ENCODE data around the gene RASSF10.

The RASSF10 gene

GRCh38 chr11:12989428-12990161, 19.5 kb upstream of the RASSF10 start:
- peak; percentile 74 for DNase-seq
- in situ Hi-C loops (cut with MboI; ENCODE audit: low pct_unique_long_range_greater_than_20kb, low sequenced_read_pairs) = no loop called here

- in situ Hi-C loops (cut with MboI; ENCODE audit: low pct_unique_long_range_greater_than_20kb, low sequenced_read_pairs) = no loop called here
- DNase-seq = no peak
These were observed 19.0 kb upstream of the RASSF10 start for GRCh38 chr11:12990162-12990480.

- DNase-seq = no peak
- in situ Hi-C loops (cut with MboI; ENCODE audit: low pct_unique_long_range_greater_than_20kb, low sequenced_read_pairs) = no loop called here
These were observed 17.7 kb upstream of the RASSF10 start for GRCh38 chr11:12991426-12991825.

GRCh38 chr11:12993626-12994025, 15.5 kb upstream of the RASSF10 start:
- no peak for DNase-seq
- in situ Hi-C loops (cut with MboI; ENCODE audit: low pct_unique_long_range_greater_than_20kb, low sequenced_read_pairs) = no loop called here

GRCh38 chr11:12994476-12994875, 14.6 kb upstream of the RASSF10 start:
- no peak for DNase-seq
- in situ Hi-C loops (cut with MboI; ENCODE audit: low pct_unique_long_range_greater_than_20kb, low sequenced_read_pairs) = no loop called here

- no peak for DNase-seq
- in situ Hi-C loops (cut with MboI; ENCODE audit: low pct_unique_long_range_greater_than_20kb, low sequenced_read_pairs) = no loop called here
These were observed 13.9 kb upstream of the RASSF10 start for GRCh38 chr11:12995188-12995587.

GRCh38 chr11:12995823-12996222, 13.3 kb upstream of the RASSF10 start:
- no peak for DNase-seq
- in situ Hi-C loops (cut with MboI; ENCODE audit: low pct_unique_long_range_greater_than_20kb, low sequenced_read_pairs) = no loop called here

GRCh38 chr11:12997168-12997567, 11.9 kb upstream of the RASSF10 start:
- in situ Hi-C loops (cut with MboI; ENCODE audit: low pct_unique_long_range_greater_than_20kb, low sequenced_read_pairs) = no loop called here
- DNase-seq = no peak

- no peak for DNase-seq
- in situ Hi-C loops (cut with MboI; ENCODE audit: low pct_unique_long_range_greater_than_20kb, low sequenced_read_pairs) = no loop called here
These were observed 10.8 kb upstream of the RASSF10 start for GRCh38 chr11:12998336-12998735.

- in situ Hi-C loops (cut with MboI; ENCODE audit: low pct_unique_long_range_greater_than_20kb, low sequenced_read_pairs) = no loop called here
- DNase-seq = no peak
These were observed 9.5 kb upstream of the RASSF10 start for GRCh38 chr11:12999597-12999996.

GRCh38 chr11:13000116-13000515, 9.0 kb upstream of the RASSF10 start:
- DNase-seq = no peak
- in situ Hi-C loops (cut with MboI; ENCODE audit: low pct_unique_long_range_greater_than_20kb, low sequenced_read_pairs) = no loop called here

GRCh38 chr11:13000721-13001120, 8.4 kb upstream of the RASSF10 start:
- DNase-seq = peak; percentile 40
- in situ Hi-C loops (cut with MboI; ENCODE audit: low pct_unique_long_range_greater_than_20kb, low sequenced_read_pairs) = no loop called here

GRCh38 chr11:13003736-13004493, 5.2 kb upstream of the RASSF10 start:
- in situ Hi-C loops (cut with MboI; ENCODE audit: low pct_unique_long_range_greater_than_20kb, low sequenced_read_pairs) = no loop called here

GRCh38 chr11:13007182-13008060, 1.7 kb upstream of the RASSF10 start:
- in situ Hi-C loops (cut with MboI; ENCODE audit: low pct_unique_long_range_greater_than_20kb, low sequenced_read_pairs) = no loop called here
- no peak for DNase-seq

More at GRCh38 chr11:13003736-13004493, 5.2 kb upstream of the RASSF10 start:
- DNase-seq = no peak

GRCh38 chr11:13008061-13008435, 1.1 kb upstream of the RASSF10 start:
- in situ Hi-C loops (cut with MboI; ENCODE audit: low pct_unique_long_range_greater_than_20kb, low sequenced_read_pairs) = no loop called here

GRCh38 chr11:13009476-13009920, 382 bp downstream of the RASSF10 start:
- DNase-seq = no peak
- in situ Hi-C loops (cut with MboI; ENCODE audit: low pct_unique_long_range_greater_than_20kb, low sequenced_read_pairs) = no loop called here

More at GRCh38 chr11:13008061-13008435, 1.1 kb upstream of the RASSF10 start:
- DNase-seq = no peak

GRCh38 chr11:13009921-13010748, 1.0 kb downstream of the RASSF10 start:
- in situ Hi-C loops (cut with MboI; ENCODE audit: low pct_unique_long_range_greater_than_20kb, low sequenced_read_pairs) = no loop called here
- DNase-seq = no peak

GRCh38 chr11:13010749-13011465, 1.8 kb downstream of the RASSF10 start:
- in situ Hi-C loops (cut with MboI; ENCODE audit: low pct_unique_long_range_greater_than_20kb, low sequenced_read_pairs) = no loop called here
- no peak for DNase-seq
